ENCODE results near the gene BIRC7.

Gene BIRC7

DNA sequence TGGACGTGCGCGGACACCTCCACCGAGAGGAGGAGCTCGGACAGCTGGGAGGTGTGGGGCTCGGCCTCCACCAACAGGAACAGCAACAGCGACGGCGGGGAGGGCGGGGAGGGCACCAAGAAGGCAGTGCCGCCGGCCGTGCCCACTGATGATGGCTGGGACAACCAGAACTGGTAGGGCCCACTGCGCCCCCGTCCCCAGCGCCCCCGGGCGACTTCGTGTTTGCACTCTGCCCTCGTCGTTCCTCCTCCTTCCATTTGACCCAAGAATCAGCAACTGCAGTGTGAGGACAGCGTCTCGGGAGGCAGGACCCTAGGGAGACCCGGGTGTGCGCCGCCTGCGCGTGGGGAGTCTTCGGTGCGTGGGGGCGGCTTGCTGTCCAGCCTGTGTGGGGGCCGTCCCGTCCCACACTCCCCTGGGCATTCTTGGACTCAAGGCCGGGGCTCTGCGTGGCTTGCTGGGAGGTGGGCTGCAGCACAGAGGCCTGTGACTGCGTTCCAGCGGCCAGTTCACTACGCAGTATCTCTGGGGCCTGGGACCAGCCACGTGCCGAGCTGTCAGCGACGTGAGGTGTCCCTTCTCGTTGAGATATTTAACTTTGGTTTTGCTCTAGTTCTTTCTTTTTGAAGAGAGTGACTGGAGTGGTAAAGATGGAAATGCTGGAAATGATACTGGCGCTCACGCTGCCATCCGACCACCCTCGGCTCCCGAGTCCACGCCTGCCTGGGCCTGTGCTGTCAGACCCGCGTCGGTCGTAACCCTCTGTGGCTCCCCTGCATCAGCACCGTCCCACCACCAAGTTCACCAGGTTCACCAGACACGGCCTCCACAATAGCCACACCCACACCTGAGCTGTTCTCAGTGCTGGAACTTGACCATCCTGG, 52.2 kb downstream of the BIRC7 start:
- H3K9me3 ChIP-seq (ENCODE audit: insufficient read depth, low read depth, low read length), result no peaks in the 10 kb centered on the region
- H3K27me3 ChIP-seq (ENCODE audit: insufficient read depth, low read length), result no peaks in the 10 kb centered on the region
- no peak overlapping the region for H3K4me3 ChIP-seq (ENCODE audit: low read length)
- no peak overlapping the region for H3K9ac ChIP-seq (ENCODE audit: low read depth, low read length)
- H3K4me1 ChIP-seq (ENCODE audit: insufficient read depth, low read length), result no peaks in the 10 kb centered on the region; the same call in 1 of the 2 replicates
- H3K36me3 ChIP-seq (ENCODE audit: insufficient read depth, low read depth, low read length), result peaks cover 45% of the 10 kb centered on the region
- no peak overlapping the region for H3K27ac ChIP-seq (ENCODE audit: low read length)

DNA sequence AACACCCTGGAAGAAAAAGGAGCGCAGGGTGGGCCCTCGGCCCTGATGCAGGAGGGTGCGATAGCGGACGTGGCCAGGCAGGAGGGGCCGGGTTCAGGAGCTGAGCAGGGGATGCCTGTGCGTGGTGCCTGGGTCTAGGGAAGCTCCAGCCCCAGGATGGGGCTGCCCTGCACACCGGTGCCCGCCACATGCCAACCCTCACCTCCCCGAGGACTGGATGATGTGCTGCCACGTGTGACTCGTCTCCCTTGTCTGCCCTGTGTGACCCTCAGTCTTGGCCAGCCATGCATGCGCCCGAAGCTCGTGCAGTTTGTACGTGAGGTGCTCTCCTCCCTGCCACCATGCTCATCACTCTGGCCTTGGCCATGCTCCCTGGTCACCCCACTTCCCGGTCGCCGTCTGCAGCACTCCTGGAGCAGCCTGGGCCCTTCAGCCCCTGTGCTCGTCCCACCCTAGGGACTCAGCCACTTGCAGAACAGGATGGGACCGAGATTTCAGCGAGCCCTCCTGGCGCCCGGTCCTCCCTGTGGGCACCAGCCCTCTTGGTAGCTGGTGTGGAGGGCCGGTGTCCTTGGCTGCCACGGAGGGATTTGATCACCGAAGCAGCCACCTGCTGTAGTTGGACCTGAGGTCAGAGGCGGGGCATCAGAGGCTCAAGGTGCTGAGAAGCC, 53.0 kb downstream of the BIRC7 start:
- H3K27me3 ChIP-seq (ENCODE audit: insufficient read depth, low read length), result no peaks in the 10 kb centered on the region
- no peak overlapping the region for H3K4me3 ChIP-seq (ENCODE audit: low read length)
- H3K9ac ChIP-seq (ENCODE audit: low read depth, low read length), result no peak overlapping the region
- no peaks in the 10 kb centered on the region; the same call in 1 of the 2 replicates for H3K4me1 ChIP-seq (ENCODE audit: insufficient read depth, low read length)
- peaks cover 38% of the 10 kb centered on the region for H3K36me3 ChIP-seq (ENCODE audit: insufficient read depth, low read depth, low read length)
- no peak overlapping the region for H3K27ac ChIP-seq (ENCODE audit: low read length)
- H3K9me3 ChIP-seq (ENCODE audit: insufficient read depth, low read depth, low read length), result no peaks in the 10 kb centered on the region

DNA sequence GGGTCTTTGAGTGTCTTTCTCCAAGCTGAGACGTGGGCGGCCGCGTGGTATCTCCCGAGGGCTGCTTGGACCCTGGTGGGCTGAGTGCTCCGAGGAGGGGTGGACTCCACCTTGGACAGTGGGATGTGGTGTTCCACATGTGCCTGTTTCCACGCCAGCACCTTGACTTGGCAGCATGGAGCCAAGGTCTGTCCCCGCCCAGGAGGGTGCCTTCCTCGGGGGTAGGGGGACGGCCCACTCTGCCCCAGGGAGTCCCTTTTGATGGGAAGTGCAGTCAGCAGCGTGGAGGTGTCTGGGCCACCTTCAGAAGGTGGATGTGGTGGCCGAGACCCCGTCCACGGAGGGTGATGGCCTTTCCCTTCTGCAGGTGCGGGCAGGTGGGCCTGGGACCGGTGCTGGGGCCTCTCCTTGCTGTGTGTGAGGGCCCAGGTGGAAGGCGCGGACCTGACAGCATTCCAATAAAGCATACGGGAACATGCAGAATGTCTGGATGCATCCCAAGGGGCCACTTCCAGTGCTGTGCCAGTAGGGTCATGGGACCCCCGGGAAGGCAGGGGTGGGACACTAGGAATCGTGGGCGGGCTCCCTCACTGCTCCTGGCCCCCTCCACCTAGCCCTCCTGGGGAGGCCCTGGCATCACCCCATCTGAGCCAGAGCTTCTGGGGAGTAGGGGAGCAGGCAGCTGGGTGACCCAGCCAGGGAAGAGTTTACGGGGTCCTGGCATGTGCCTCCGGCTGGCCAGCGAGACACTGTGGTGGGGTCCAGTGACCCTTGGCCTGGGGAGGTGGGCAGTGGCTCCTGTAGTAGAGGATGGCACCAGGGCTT, 53.8 kb downstream of the BIRC7 start:
- H3K9ac ChIP-seq (ENCODE audit: low read depth, low read length), result no peak overlapping the region
- H3K27ac ChIP-seq (ENCODE audit: low read length), result no peak overlapping the region

More for the DNA sequence above, 53.8 kb downstream of the BIRC7 start:
- H3K4me1 ChIP-seq (ENCODE audit: insufficient read depth, low read length), result no peaks in the 10 kb centered on the region; the same call in 1 of the 2 replicates
- no peak overlapping the region for H3K4me3 ChIP-seq (ENCODE audit: low read length)
- H3K27me3 ChIP-seq (ENCODE audit: insufficient read depth, low read length), result peaks cover under 1% of the 10 kb centered on the region; the same call in 1 of the 2 replicates
- no peaks in the 10 kb centered on the region for H3K9me3 ChIP-seq (ENCODE audit: insufficient read depth, low read depth, low read length)
- peaks cover 34% of the 10 kb centered on the region for H3K36me3 ChIP-seq (ENCODE audit: insufficient read depth, low read depth, low read length)
